ENCODE data around the gene CD1E. TPM values are rescaled to one million over a fixed set of nuclear protein-coding genes. Genes with fewer than 3 reads are reported as not detected.
"Not testable (repeated sequence)": the region's sequence is repeated elsewhere in the genome, so short reads cannot be mapped to it uniquely, and the experiment has no call there.

The CD1E gene
- total RNA-seq, 1 donor from 2014 or later = not detected

- Mint-ChIP-seq H3K27ac (no peak within 1 kb of the TSS), H3K4me3 (no peak within 1 kb of the TSS), H3K4me1 (ENCODE audit: unreplicated experiment) (no peaks in the 10 kb centered on the region), H3K36me3 (no peaks in the 10 kb centered on the region), H3K27me3 (no peaks in the 10 kb centered on the region), H3K9me3 (no peaks in the 10 kb centered on the region)
- no peak for DNase-seq (ENCODE audit: extremely low spot score, unreplicated experiment)
- TF ChIP-seq CTCF (conservative IDR thresholded peaks at IDR 0.05) = no peak
Measured at GRCh38 chr1:158331481-158332150, 22.1 kb upstream of the CD1E start, which contains the start of gene CD1B. CD1B (minus strand) TSS chr1:158331531; CDS start chr1:158331423, 108 bp downstream.

- H3K27me3 Mint-ChIP-seq = no peaks in the 10 kb centered on the region
- no peak overlapping the region for H3K27ac Mint-ChIP-seq
- H3K4me1 Mint-ChIP-seq (ENCODE audit: unreplicated experiment) = no peaks in the 10 kb centered on the region
- no peak for DNase-seq (ENCODE audit: extremely low spot score, unreplicated experiment)
- H3K36me3 Mint-ChIP-seq = no peaks in the 10 kb centered on the region
- no peak overlapping the region for H3K4me3 Mint-ChIP-seq
- H3K9me3 Mint-ChIP-seq = no peaks in the 10 kb centered on the region
- no peak for TF ChIP-seq CTCF (conservative IDR thresholded peaks at IDR 0.05)
Measured at GRCh38 chr1:158333405-158334155, 20.1 kb upstream of the CD1E start.

GRCh38 chr1:158334526-158335212 is 19.0 kb upstream of the CD1E start:
- no peaks in the 10 kb centered on the region for H3K4me1 Mint-ChIP-seq (ENCODE audit: unreplicated experiment)
- no peaks in the 10 kb centered on the region for H3K36me3 Mint-ChIP-seq
- no peaks in the 10 kb centered on the region for H3K9me3 Mint-ChIP-seq
- no peak overlapping the region for H3K4me3 Mint-ChIP-seq
- no peak for DNase-seq (ENCODE audit: extremely low spot score, unreplicated experiment)
- no peak for TF ChIP-seq CTCF (conservative IDR thresholded peaks at IDR 0.05)
- H3K27ac Mint-ChIP-seq = no peak overlapping the region
- H3K27me3 Mint-ChIP-seq = no peaks in the 10 kb centered on the region

- no peaks in the 10 kb centered on the region for H3K27me3 Mint-ChIP-seq
- DNase-seq (ENCODE audit: extremely low spot score, unreplicated experiment) = no peak
- no peaks in the 10 kb centered on the region for H3K36me3 Mint-ChIP-seq
- no peak overlapping the region for H3K4me3 Mint-ChIP-seq
- no peak for TF ChIP-seq CTCF (conservative IDR thresholded peaks at IDR 0.05)
- H3K9me3 Mint-ChIP-seq = no peaks in the 10 kb centered on the region
- H3K4me1 Mint-ChIP-seq (ENCODE audit: unreplicated experiment) = no peaks in the 10 kb centered on the region
- no peak overlapping the region for H3K27ac Mint-ChIP-seq
Measured at GRCh38 chr1:158335213-158335532, 18.5 kb upstream of the CD1E start.

- H3K4me1 Mint-ChIP-seq (ENCODE audit: unreplicated experiment); H3K4me3 Mint-ChIP-seq; H3K27ac Mint-ChIP-seq; H3K9me3 Mint-ChIP-seq; H3K36me3 Mint-ChIP-seq; H3K27me3 Mint-ChIP-seq; DNase-seq (ENCODE audit: extremely low spot score, unreplicated experiment): not testable (repeated sequence)
Measured at GRCh38 chr1:158336413-158336812, 17.3 kb upstream of the CD1E start.

GRCh38 chr1:158348946-158349345 is 4.7 kb upstream of the CD1E start:
- not testable (repeated sequence) for DNase-seq (ENCODE audit: extremely low spot score, unreplicated experiment); H3K4me1 Mint-ChIP-seq (ENCODE audit: unreplicated experiment); H3K27me3 Mint-ChIP-seq; H3K4me3 Mint-ChIP-seq; H3K36me3 Mint-ChIP-seq; H3K9me3 Mint-ChIP-seq; H3K27ac Mint-ChIP-seq

Data from type B pancreatic cell (in vitro differentiated cells).